Measurements from ENCODE around the gene SIK2.

SIK2 gene

GRCh38 chr11:111571829-111572501, 30.3 kb upstream of the SIK2 start:
- TF ChIP-seq, protein P1, sequence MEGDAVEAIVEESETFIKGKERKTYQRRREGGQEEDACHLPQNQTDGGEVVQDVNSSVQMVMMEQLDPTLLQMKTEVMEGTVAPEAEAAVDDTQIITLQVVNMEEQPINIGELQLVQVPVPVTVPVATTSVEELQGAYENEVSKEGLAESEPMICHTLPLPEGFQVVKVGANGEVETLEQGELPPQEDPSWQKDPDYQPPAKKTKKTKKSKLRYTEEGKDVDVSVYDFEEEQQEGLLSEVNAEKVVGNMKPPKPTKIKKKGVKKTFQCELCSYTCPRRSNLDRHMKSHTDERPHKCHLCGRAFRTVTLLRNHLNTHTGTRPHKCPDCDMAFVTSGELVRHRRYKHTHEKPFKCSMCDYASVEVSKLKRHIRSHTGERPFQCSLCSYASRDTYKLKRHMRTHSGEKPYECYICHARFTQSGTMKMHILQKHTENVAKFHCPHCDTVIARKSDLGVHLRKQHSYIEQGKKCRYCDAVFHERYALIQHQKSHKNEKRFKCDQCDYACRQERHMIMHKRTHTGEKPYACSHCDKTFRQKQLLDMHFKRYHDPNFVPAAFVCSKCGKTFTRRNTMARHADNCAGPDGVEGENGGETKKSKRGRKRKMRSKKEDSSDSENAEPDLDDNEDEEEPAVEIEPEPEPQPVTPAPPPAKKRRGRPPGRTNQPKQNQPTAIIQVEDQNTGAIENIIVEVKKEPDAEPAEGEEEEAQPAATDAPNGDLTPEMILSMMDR (conservative IDR thresholded peaks at IDR 0.05; ENCODE audit: low read depth, low read length): no peak
- DNase-seq (ENCODE audit: low read depth): no peak
- H3K4me3 ChIP-seq (ENCODE audit: low read length): no peak overlapping the region

GRCh38 chr11:111572581-111572980, 29.7 kb upstream of the SIK2 start:
- H3K4me3 ChIP-seq (ENCODE audit: low read length): no peak overlapping the region
- DNase-seq (ENCODE audit: low read depth): no peak
- TF ChIP-seq, protein P1 (conservative IDR thresholded peaks at IDR 0.05; ENCODE audit: low read depth, low read length): no peak

DNA sequence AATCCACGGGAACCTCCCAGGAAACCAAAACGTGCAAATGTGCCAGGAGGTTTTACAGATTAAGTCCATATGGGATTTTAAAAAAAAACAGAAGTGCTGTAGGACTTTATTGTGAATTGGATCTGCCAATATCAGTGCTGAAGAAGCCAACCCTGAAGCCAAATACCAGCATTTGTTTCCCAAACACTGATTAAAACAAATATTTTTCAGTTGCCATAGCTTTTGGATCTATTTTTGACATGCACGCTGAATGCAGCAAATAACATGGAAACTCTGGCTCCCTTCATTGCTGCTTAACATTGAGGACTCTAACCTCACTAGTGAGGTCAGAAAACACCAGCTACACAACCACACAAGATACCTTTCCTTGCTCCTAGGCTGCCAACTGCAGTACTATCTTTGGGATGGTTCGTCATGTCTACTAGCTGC, 28.4 kb upstream of the SIK2 start:
- no peak overlapping the region for H3K4me3 ChIP-seq (ENCODE audit: low read length)
- DNase-seq (ENCODE audit: low read depth): no peak
- TF ChIP-seq, protein P1 (conservative IDR thresholded peaks at IDR 0.05; ENCODE audit: low read depth, low read length): no peak

DNA sequence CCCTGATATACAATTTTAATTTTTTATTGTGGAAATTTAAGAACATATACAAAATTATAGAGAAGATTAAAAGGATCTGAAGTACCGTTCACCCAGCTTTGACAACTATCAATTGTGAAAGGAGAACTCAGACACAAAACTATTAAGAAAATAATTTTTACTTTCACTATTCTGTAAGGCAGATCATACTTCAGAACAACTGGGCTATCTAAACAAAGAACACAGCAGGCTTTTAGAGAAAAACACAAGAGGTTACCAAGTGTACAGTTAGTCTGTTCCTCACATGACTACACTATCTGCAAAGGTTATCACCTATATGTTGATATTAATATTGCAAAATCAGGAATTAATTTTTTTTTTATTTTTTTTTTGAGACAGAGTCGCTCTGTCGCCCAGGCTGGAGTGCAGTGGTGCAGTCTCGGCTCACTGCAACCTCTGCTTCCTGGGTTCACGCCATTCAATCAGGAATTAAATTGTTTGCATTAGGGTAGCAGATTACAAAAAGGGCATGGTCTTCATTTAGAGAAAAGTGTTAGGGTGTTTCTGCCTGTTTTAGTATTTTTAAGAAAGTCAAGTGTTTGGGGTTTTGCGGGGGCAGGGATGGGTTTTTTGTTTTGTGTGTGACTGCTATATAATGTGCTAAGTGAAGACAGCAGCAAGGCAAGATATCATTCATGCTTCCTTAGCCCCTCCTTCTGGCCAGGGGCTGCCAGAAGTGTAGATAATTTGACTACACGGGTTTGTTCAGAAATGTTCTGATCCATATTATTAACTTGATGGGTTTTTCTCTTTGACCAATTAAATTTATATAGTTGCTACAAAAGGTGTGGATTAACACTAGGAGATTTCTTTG, 27.6 kb upstream of the SIK2 start:
- no peak overlapping the region for H3K4me3 ChIP-seq (ENCODE audit: low read length)
- TF ChIP-seq, protein P1 (conservative IDR thresholded peaks at IDR 0.05; ENCODE audit: low read depth, low read length): no peak
- no peak for DNase-seq (ENCODE audit: low read depth)

GRCh38 chr11:111575740-111576139, 26.5 kb upstream of the SIK2 start:
- no peak overlapping the region for H3K4me3 ChIP-seq (ENCODE audit: low read length)
- DNase-seq (ENCODE audit: low read depth): no peak
- TF ChIP-seq, protein P1 (conservative IDR thresholded peaks at IDR 0.05; ENCODE audit: low read depth, low read length): no peak

DNA sequence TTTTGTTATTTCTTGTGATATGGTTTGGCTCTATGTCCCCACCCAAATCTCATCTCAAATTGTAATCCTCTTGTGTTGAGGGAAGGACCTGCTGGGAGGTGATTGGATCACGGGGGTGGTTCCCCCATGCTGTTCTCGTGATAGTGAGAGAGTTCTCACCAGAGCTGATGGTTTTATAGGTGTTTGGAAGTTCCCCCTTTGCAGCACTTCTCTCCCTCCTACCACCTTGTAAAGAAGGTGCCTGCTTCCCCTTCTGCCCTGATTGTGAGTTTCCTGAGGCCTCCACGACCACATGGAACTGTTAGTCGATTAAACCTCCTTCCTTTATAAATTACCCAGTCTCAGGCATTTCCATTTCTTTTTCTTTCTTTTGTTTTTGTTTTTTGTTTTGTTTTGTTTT, 24.4 kb upstream of the SIK2 start:
- H3K4me3 ChIP-seq (ENCODE audit: low read length): no peak overlapping the region
- TF ChIP-seq, protein P1 (conservative IDR thresholded peaks at IDR 0.05; ENCODE audit: low read depth, low read length): no peak
- DNase-seq (ENCODE audit: low read depth): no peak
